Measurements from ENCODE around the gene VPS16. TPM values are rescaled to one million over a fixed set of nuclear protein-coding genes. Genes with fewer than 3 reads are reported as not detected.

The VPS16 gene
- total RNA-seq, 1 experiment from 2014 or later = 26.2 TPM

- no peak for TF ChIP-seq FOXP1 (CRISPR knock-in tag; IDR thresholded peaks at IDR 0.05; ENCODE audit: borderline replicate concordance)
- TF ChIP-seq, protein P1, sequence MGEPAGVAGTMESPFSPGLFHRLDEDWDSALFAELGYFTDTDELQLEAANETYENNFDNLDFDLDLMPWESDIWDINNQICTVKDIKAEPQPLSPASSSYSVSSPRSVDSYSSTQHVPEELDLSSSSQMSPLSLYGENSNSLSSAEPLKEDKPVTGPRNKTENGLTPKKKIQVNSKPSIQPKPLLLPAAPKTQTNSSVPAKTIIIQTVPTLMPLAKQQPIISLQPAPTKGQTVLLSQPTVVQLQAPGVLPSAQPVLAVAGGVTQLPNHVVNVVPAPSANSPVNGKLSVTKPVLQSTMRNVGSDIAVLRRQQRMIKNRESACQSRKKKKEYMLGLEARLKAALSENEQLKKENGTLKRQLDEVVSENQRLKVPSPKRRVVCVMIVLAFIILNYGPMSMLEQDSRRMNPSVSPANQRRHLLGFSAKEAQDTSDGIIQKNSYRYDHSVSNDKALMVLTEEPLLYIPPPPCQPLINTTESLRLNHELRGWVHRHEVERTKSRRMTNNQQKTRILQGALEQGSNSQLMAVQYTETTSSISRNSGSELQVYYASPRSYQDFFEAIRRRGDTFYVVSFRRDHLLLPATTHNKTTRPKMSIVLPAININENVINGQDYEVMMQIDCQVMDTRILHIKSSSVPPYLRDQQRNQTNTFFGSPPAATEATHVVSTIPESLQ (CRISPR knock-in tag; IDR thresholded peaks at IDR 0.05) = no peak
Observed at GRCh38 chr20:2825761-2826160, 14.8 kb upstream of the VPS16 start (continued).

- H3K27ac Mint-ChIP-seq = no peak overlapping the region
- no peak overlapping the region for H3K4me3 Mint-ChIP-seq
- no peak for ATAC-seq
- H3K4me1 Mint-ChIP-seq = peaks cover 2% of the 10 kb centered on the region
- CTCF ChIA-PET = interaction anchor here (0.6 kb wide), 1 partner anchor 289 kb away, joined by 4 read pairs; no protein-coding TSS in a partner anchor
- POLR2A ChIA-PET = no interaction called here
- peaks cover 50% of the 10 kb centered on the region for H3K27me3 Mint-ChIP-seq (ENCODE audit: low read depth)
- DNase-seq (ENCODE audit: low spot score) = no peak
- no peaks in the 10 kb centered on the region for H3K9me3 Mint-ChIP-seq
- H3K36me3 Mint-ChIP-seq = no peaks in the 10 kb centered on the region
- TF ChIP-seq CDX4 (CRISPR knock-in tag; IDR thresholded peaks at IDR 0.05; ENCODE audit: borderline replicate concordance) = no peak
- TF ChIP-seq ZNF138 (CRISPR knock-in tag; conservative IDR thresholded peaks at IDR 0.05) = no peak
- TF ChIP-seq HMGA2 (CRISPR knock-in tag; IDR thresholded peaks at IDR 0.05) = no peak
- no peak for TF ChIP-seq CREM (CRISPR knock-in tag; IDR thresholded peaks at IDR 0.05)
- TF ChIP-seq E2F4 (CRISPR knock-in tag; IDR thresholded peaks at IDR 0.05; ENCODE audit: borderline replicate concordance, low read depth) = no peak
- TF ChIP-seq CREB1 (CRISPR knock-in tag; IDR thresholded peaks at IDR 0.05) = no peak
Observed at GRCh38 chr20:2826655-2827054, 13.9 kb upstream of the VPS16 start.

GRCh38 chr20:2829376-2829775 lies 11.2 kb upstream of the VPS16 start:
- peaks cover 43% of the 10 kb centered on the region for H3K27me3 Mint-ChIP-seq (ENCODE audit: low read depth)
- DNase-seq (ENCODE audit: low spot score) = no peak
- no peak overlapping the region for H3K27ac Mint-ChIP-seq
- no peaks in the 10 kb centered on the region for H3K4me1 Mint-ChIP-seq
- H3K4me3 Mint-ChIP-seq = no peak overlapping the region
- no peaks in the 10 kb centered on the region for H3K36me3 Mint-ChIP-seq
- no peak for ATAC-seq
- CTCF ChIA-PET = no interaction called here
- H3K9me3 Mint-ChIP-seq = no peaks in the 10 kb centered on the region
- POLR2A ChIA-PET = interaction anchor here (0.6 kb wide), 1 partner anchor 41 kb away, joined by 5 read pairs; no protein-coding TSS in a partner anchor
- no peak for TF ChIP-seq AR (CRISPR knock-in tag; IDR thresholded peaks at IDR 0.05)
- no peak for TF ChIP-seq JUN (CRISPR knock-in tag; IDR thresholded peaks at IDR 0.05)
- TF ChIP-seq MAX (CRISPR knock-in tag; IDR thresholded peaks at IDR 0.05) = no peak
- TF ChIP-seq ZNF671 (CRISPR knock-in tag; IDR thresholded peaks at IDR 0.05) = no peak
- no peak for TF ChIP-seq ZNF416 (CRISPR knock-in tag; IDR thresholded peaks at IDR 0.05)
- TF ChIP-seq ARID4B (CRISPR knock-in tag; IDR thresholded peaks at IDR 0.05; ENCODE audit: borderline replicate concordance) = no peak
- TF ChIP-seq GTF2I (CRISPR knock-in tag; conservative IDR thresholded peaks at IDR 0.05) = no peak
- TF ChIP-seq, protein P2, sequence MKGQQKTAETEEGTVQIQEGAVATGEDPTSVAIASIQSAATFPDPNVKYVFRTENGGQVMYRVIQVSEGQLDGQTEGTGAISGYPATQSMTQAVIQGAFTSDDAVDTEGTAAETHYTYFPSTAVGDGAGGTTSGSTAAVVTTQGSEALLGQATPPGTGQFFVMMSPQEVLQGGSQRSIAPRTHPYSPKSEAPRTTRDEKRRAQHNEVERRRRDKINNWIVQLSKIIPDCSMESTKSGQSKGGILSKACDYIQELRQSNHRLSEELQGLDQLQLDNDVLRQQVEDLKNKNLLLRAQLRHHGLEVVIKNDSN (CRISPR knock-in tag; IDR thresholded peaks at IDR 0.05) = no peak
- TF ChIP-seq, protein P3, sequence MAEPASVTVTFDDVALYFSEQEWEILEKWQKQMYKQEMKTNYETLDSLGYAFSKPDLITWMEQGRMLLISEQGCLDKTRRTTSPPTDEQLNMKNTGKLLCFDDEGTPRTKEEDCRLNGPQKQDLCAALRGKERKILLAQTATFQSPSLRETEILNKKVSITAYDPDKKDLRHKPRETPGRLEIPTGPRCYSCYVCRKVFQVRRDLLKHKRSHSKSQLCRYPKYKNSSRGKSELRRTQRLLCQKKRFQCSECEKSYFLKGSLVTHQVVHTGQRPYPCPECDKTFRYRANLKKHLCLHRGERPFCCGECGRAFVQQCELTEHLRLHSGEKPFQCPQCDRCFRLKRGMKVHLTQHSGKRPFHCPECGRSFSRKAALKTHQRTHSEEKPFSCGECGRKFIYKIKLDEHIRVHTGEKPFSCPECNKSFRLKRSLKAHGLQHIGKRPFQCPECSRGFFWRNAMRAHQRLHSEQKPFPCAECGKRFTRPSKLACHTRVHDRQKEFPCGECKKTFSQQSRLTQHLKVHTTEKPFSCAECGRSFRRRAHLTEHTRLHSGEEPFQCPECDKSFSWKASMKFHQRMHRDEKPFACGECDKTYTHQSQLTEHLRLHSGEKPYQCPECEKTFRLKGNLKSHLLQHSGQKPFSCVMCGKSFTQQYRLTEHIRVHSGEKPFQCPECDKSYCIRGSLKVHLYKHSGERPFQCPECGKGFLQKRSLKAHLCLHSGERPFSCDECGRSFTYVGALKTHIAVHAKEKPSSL (CRISPR knock-in tag; conservative IDR thresholded peaks at IDR 0.05) = no peak
